Bone marrow (tissue), 2 donors: Measurements from ENCODE around the gene ETHE1.

ENCODE experiments used
- DNase-seq, 2 donors: peaks; one replicate each; lab custom pipeline; 2025; lab: John Stamatoyannopoulos, UW

ETHE1 gene

GRCh38 chr19:43526884-43527859 lies at the start of gene ETHE1:
TSS of gene ETHE1 (minus strand) at chr19:43527201. CDS start at chr19:43527177, 24 bp downstream.
- DNase-seq = peak; percentile 49 to 63

- DNase-seq = no peak
Observed at GRCh38 chr19:43575955-43576878, 49.2 kb upstream of the ETHE1 start.

- DNase-seq = peak; percentile 80 to 99
Observed at GRCh38 chr19:43575156-43575950, 48.4 kb upstream of the ETHE1 start, which contains the start of the genes PINLYP and XRCC1. TSS of gene PINLYP (plus strand) at chr19:43575801. CDS start at chr19:43577192, 1,391 bp downstream. TSS of gene XRCC1 (minus strand) at chr19:43575527. CDS start at chr19:43575458, 69 bp downstream.

- DNase-seq = no peak
Observed at GRCh38 chr19:43574424-43575155, 47.6 kb upstream of the ETHE1 start.

- DNase-seq = no peak
Observed at GRCh38 chr19:43572171-43572588, 45.2 kb upstream of the ETHE1 start.

- DNase-seq = no peak
Observed at GRCh38 chr19:43570174-43570791, 43.3 kb upstream of the ETHE1 start.

- DNase-seq = no peak
Observed at GRCh38 chr19:43569657-43570056, 42.7 kb upstream of the ETHE1 start.

- no peak for DNase-seq
Observed at GRCh38 chr19:43564800-43565199, 37.8 kb upstream of the ETHE1 start.

GRCh38 chr19:43563816-43564457 lies 36.9 kb upstream of the ETHE1 start:
- DNase-seq = no peak

- peak; percentile 70 to 99 for DNase-seq
Observed at GRCh38 chr19:43562698-43563241, 35.8 kb upstream of the ETHE1 start.

GRCh38 chr19:43562226-43562697 lies 35.3 kb upstream of the ETHE1 start:
- DNase-seq = peak in 1 of 2 donors; percentile 68

- no peak for DNase-seq
Observed at GRCh38 chr19:43561139-43561970, 34.4 kb upstream of the ETHE1 start.

- peak in 1 of 2 donors; percentile 24 for DNase-seq
Observed at GRCh38 chr19:43560687-43561086, 33.7 kb upstream of the ETHE1 start.

- DNase-seq = peak; percentile 35 to 81
Observed at GRCh38 chr19:43555185-43555770, 28.3 kb upstream of the ETHE1 start.

- no peak for DNase-seq
Observed at GRCh38 chr19:43554317-43554895, 27.4 kb upstream of the ETHE1 start.

- DNase-seq = no peak
Observed at GRCh38 chr19:43553656-43554055, 26.7 kb upstream of the ETHE1 start.

- no peak for DNase-seq
Observed at GRCh38 chr19:43552616-43553015, 25.6 kb upstream of the ETHE1 start.

GRCh38 chr19:43552198-43552450 lies 25.1 kb upstream of the ETHE1 start:
- DNase-seq = no peak
